Endothelial cell of umbilical vein (primary cell): Measurements from ENCODE around the gene HEXIM2. TPM values are rescaled to one million over a fixed set of nuclear protein-coding genes. Genes with fewer than 3 reads are reported as not detected.

Source experiments
- BruUV-seq: library from RNA; stranded (reverse); fragments of 400-500 nt; replicated peaks from 2 replicates; lab custom pipeline; 2021; lab: Mats Ljungman, UMichigan
- CTCF ChIA-PET: fragments of 300-600, 350-600 bp; sonication (Branson Sonifier 250); formaldehyde crosslinking; loops from one replicate; lab custom pipeline; 2021; ENCODE audit warnings: antibody characterized with exemption, inconsistent platforms; lab: Charles Lee
- POLR2A ChIA-PET: fragments of 300-600, 350-600 bp; sonication (Branson Sonifier 250); formaldehyde crosslinking; loops from one replicate; lab custom pipeline; 2021; ENCODE audit warnings: antibody characterized with exemption, inconsistent platforms; lab: Charles Lee
- DNase-seq: peaks from one replicate; pipeline ENCODE4 v3.0.0-alpha.2; 2011; ENCODE audit warnings: low read depth, low spot score
- FAIRE-seq: peaks from 2 replicates; lab custom pipeline; 2011; peaks lifted over from hg19 to GRCh38; lab: Jason Lieb, UNC
- H2AFZ ChIP-seq: 2 replicates; pipeline ENCODE4 v1.6.0; 2012; ENCODE audit warnings: low read depth, low read length, control low read depth, inconsistent platforms
- H3K27ac ChIP-seq: 2 replicates; pipeline ENCODE4 v1.5.1; 2011; ENCODE audit warnings: low read depth, mild to moderate bottlenecking, control low read depth, low read length, moderate library complexity; ENCODE audit not compliant: insufficient read depth
- H3K27me3 ChIP-seq, 2 experiments: 2 replicates each; pipeline versions ENCODE4 v1.6.0 to v1.6.1; 2011; ENCODE audit warnings: low read length in 2 of 2, mixed read lengths in 1 of 2; ENCODE audit not compliant: control insufficient read depth in 2 of 2, insufficient read depth in 2 of 2
- H3K36me3 ChIP-seq, 2 experiments: 2 replicates in 1 of 2; 3 replicates in 1 of 2; pipeline ENCODE4 v1.5.1; 2011; ENCODE audit warnings: low read length in 2 of 2, mild to moderate bottlenecking in 1 of 2, moderate library complexity in 1 of 2; ENCODE audit not compliant: control insufficient read depth in 2 of 2, insufficient read depth in 2 of 2; ENCODE audit errors: extremely low read depth in 1 of 2
- H3K4me1 ChIP-seq: 3 replicates; pipeline ENCODE4 v1.5.1; 2011; ENCODE audit warnings: mild to moderate bottlenecking, low read length; ENCODE audit not compliant: control insufficient read depth, insufficient read depth; ENCODE audit errors: extremely low read depth
- H3K4me2 ChIP-seq: 2 replicates; pipeline ENCODE4 v1.6.1; 2011; ENCODE audit warnings: low read length, control low read depth, mixed read lengths; ENCODE audit not compliant: insufficient read depth
- H3K4me3 ChIP-seq, 3 experiments: fragments of 200-600 bp in 1 of 3; sonication (generic), shearing (Covaris generic) in 1 of 3; replicated peaks in 1 of 3; 2 replicates each; pipeline ENCODE4 v1.5.1; 2011 to 2016; ENCODE audit warnings: control low read depth in 3 of 3, low read length in 3 of 3, mild to moderate bottlenecking in 2 of 3, inconsistent platforms in 1 of 3, low read depth in 1 of 3, moderate library complexity in 1 of 3; ENCODE audit not compliant: insufficient read depth in 1 of 3
- H3K79me2 ChIP-seq: 2 replicates; pipeline ENCODE4 v1.6.0; 2012; ENCODE audit warnings: low read length, inconsistent platforms; ENCODE audit not compliant: control insufficient read depth, insufficient read depth
- H3K9ac ChIP-seq: replicated peaks from 2 replicates; pipeline ENCODE3; 2011; ENCODE audit warnings: low read length, control low read depth; ENCODE audit not compliant: insufficient read depth; ENCODE audit errors: extremely low read depth
- H3K9me1 ChIP-seq: replicated peaks from 3 replicates; pipeline ENCODE4 v1.6.0; 2011; ENCODE audit warnings: mild to moderate bottlenecking, low read length; ENCODE audit not compliant: control insufficient read depth, insufficient read depth; ENCODE audit errors: extremely low read depth
- H3K9me3 ChIP-seq: replicated peaks from 2 replicates; pipeline ENCODE4 v1.5.1; 2012; ENCODE audit warnings: low read length, inconsistent platforms; ENCODE audit not compliant: control insufficient read depth, insufficient read depth
- H4K20me1 ChIP-seq: replicated peaks from 2 replicates; pipeline ENCODE3; 2011; ENCODE audit warnings: mild to moderate bottlenecking, low read length; ENCODE audit not compliant: control insufficient read depth, insufficient read depth; ENCODE audit errors: extremely low read depth
- EZH2 ChIP-seq: IDR thresholded peaks from 2 replicates; pipeline ENCODE4 v1.6.1; 2012; ENCODE audit warnings: borderline replicate concordance, low read depth, mild to moderate bottlenecking, moderate library complexity, low read length, inconsistent platforms; ENCODE audit not compliant: severe bottlenecking
- FOS ChIP-seq: IDR thresholded peaks from 2 replicates; pipeline ENCODE4 v1.6.1; 2011; ENCODE audit warnings: mild to moderate bottlenecking, low read length, moderate library complexity, borderline replicate concordance; ENCODE audit not compliant: insufficient read depth
- JUN ChIP-seq: IDR thresholded peaks from 2 replicates; pipeline ENCODE4 v1.6.1; 2011; ENCODE audit warnings: borderline replicate concordance, low read depth; ENCODE audit not compliant: insufficient read length, insufficient read depth
- POLR2A ChIP-seq: IDR thresholded peaks from 2 replicates; pipeline ENCODE4 v1.6.1; 2012; ENCODE audit warnings: low read depth, mild to moderate bottlenecking, control low read depth, low read length
- POLR2AphosphoS5 ChIP-seq: IDR thresholded peaks from 2 replicates; pipeline ENCODE4 v1.6.1; 2012; ENCODE audit warnings: low read depth, mild to moderate bottlenecking, control low read depth, low read length, moderate library complexity; ENCODE audit not compliant: insufficient read depth
- dilution Hi-C: fragments of 300-500 bp; cut with MboI; formaldehyde crosslinking; loops from one replicate; pipeline ENCODE4 v1.15.0; 2019; ENCODE audit warnings: low sequenced_read_pairs; ENCODE audit not compliant: extremely low pct_ligation_motif_present
- intact Hi-C: fragments of 100-400 bp; cut with micrococcal nuclease; formaldehyde crosslinking; loops from one replicate; pipeline ENCODE4 v1.10.0; 2022
- polyA plus RNA-seq, 4 experiments: library from polyadenylated mRNA; depleted of rRNA in 3 of 4; stranded (reverse) in 3 of 4; unstranded in 1 of 4; fragments of >200 nt; gene quantifications; 2 replicates each; pipeline versions ENCODE4 v1.2.1 to v1.2.3, GENCODE V29; 2011 to 2012; ENCODE audit warnings: missing spikeins in 1 of 4
- total RNA-seq: library from RNA; stranded (reverse); gene quantifications from 2 replicates; pipeline ENCODE4 v1.2.3, GENCODE V29; 2021
- TF ChIP-seq, protein P1 (sequence below), 2 donors: IDR thresholded peaks; 1 replicate in 1 of 2; 2 replicates in 1 of 2; pipeline ENCODE4 v1.5.1; 2011; ENCODE audit warnings: low read length in 2 of 2, mild to moderate bottlenecking in 2 of 2, moderate library complexity in 2 of 2, control low read depth in 1 of 2, inconsistent platforms in 1 of 2, low read depth in 1 of 2; ENCODE audit not compliant: insufficient read depth in 1 of 2; ENCODE audit errors: extremely low read depth in 1 of 2
- TF ChIP-seq, protein P2 (sequence below): IDR thresholded peaks from 2 replicates; pipeline ENCODE4 v1.6.1; 2011; ENCODE audit not compliant: insufficient read depth, insufficient read length

The HEXIM2 gene
- total and polyA plus RNA-seq, 2 donors (not counting 3 experiments of a cell fraction or from before 2014, with no cell fraction given) = 2.9 to 3.8 TPM

DNA sequence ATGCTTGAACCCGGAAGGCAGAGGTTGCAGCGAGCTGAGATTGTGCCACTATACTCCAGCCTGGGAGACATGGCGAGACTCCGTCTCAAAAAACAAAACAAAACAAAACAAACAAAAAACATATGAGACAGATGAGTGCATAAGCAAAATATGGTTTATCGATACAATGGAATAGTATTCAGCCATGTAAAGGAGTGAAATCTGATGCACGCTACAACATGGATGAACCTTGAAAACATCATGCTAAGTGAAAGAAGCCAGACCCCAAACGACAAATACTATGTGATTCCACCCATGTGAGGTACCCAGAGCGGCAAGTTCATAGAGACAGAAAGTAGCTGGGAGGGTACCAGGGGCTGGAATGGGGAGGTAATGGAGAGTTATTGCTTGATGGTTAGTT lies 36.2 kb upstream of the HEXIM2 start:
- Histone ChIP-seq H3K79me2 (no peaks in the 10 kb centered on the region), H3K27ac (no peak overlapping the region), H3K9ac (no peak overlapping the region), H3K27me3 (no peaks in the 10 kb centered on the region), H4K20me1 (no peaks in the 10 kb centered on the region), H3K4me2 (no peak overlapping the region), H3K9me3 (no peaks in the 10 kb centered on the region), H3K9me1 (no peaks in the 10 kb centered on the region), H3K36me3 (no peaks in the 10 kb centered on the region), H3K4me3 (no peak overlapping the region), H3K4me1 (peaks cover 30% of the 10 kb centered on the region), H2AFZ (no peak overlapping the region)
- no TSS peak for BruUV-seq
- FAIRE-seq = no peak
- intact Hi-C loops (no loop called here), dilution Hi-C loops (no loop called here)
- POLR2A ChIA-PET = no interaction called here
- CTCF ChIA-PET = interaction anchor here (1.4 to 3.8 kb wide), 2 partner anchors 10 to 17 kb away, joined by 8 to 20 read pairs; partner anchors contain the start of gene ACBD4
- no peak for TF ChIP-seq POLR2AphosphoS5
- TF ChIP-seq, protein P1, sequence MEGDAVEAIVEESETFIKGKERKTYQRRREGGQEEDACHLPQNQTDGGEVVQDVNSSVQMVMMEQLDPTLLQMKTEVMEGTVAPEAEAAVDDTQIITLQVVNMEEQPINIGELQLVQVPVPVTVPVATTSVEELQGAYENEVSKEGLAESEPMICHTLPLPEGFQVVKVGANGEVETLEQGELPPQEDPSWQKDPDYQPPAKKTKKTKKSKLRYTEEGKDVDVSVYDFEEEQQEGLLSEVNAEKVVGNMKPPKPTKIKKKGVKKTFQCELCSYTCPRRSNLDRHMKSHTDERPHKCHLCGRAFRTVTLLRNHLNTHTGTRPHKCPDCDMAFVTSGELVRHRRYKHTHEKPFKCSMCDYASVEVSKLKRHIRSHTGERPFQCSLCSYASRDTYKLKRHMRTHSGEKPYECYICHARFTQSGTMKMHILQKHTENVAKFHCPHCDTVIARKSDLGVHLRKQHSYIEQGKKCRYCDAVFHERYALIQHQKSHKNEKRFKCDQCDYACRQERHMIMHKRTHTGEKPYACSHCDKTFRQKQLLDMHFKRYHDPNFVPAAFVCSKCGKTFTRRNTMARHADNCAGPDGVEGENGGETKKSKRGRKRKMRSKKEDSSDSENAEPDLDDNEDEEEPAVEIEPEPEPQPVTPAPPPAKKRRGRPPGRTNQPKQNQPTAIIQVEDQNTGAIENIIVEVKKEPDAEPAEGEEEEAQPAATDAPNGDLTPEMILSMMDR (IDR thresholded peaks at IDR 0.05; ENCODE audit: extremely low read depth in 1 of 2, insufficient read depth in 1 of 2, low read depth in 1 of 2, low read length in 2 of 2) = no peak
- TF ChIP-seq POLR2A = no peak
- no peak for TF ChIP-seq FOS
- TF ChIP-seq, protein P2, sequence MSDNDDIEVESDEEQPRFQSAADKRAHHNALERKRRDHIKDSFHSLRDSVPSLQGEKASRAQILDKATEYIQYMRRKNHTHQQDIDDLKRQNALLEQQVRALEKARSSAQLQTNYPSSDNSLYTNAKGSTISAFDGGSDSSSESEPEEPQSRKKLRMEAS = no peak
- no peak for TF ChIP-seq JUN
- TF ChIP-seq EZH2 = no peak
- no peak for DNase-seq
